Right ventricle myocardium superior (tissue), 1 donor: Measurements from ENCODE around the gene CPS1. TPM values are rescaled to one million over a fixed set of nuclear protein-coding genes. Genes with fewer than 3 reads are reported as not detected.

Source experiments
- ATAC-seq: fragments of 200-7000 bp; cut with Tn5 transposase; one replicate; pipeline ENCODE4 v1.9.1; 2020; ENCODE audit warnings: mild to moderate bottlenecking; ENCODE audit not compliant: poor library complexity
- DNase-seq: peaks from one replicate; pipeline ENCODE4 v3.0.0-alpha.2; 2020
- intact Hi-C: fragments of 100-400 bp; cut with DNase I; formaldehyde crosslinking; loops from one replicate; pipeline ENCODE4 v1.11.2; 2022
- total RNA-seq: library from RNA; stranded (reverse); fragmentation: NEBNext Ultra II Directional; extraction: Animal tissue kit (Norgen Biotek cat#: 25700); gene quantifications from one replicate; pipeline ENCODE4 v1.2.1, GENCODE V29; 2021
- donor health status: DM: no; HTN: yes; CAD: no; lungs with severe emphysema.

CPS1 gene
- total RNA-seq, 1 donor from 2014 or later: 3.0 TPM

GRCh38 chr2:210591663-210592062, 35.3 kb downstream of the CPS1 start:
- intact Hi-C loops: no loop called here
- ATAC-seq (no peak), DNase-seq (no peak)

- DNase-seq (no peak), ATAC-seq (no peak)
- intact Hi-C loops: no loop called here
These were observed 36.3 kb downstream of the CPS1 start for GRCh38 chr2:210592726-210593125.

GRCh38 chr2:210593166-210593565, 36.8 kb downstream of the CPS1 start:
- intact Hi-C loops: no loop called here
- DNase-seq (no peak), ATAC-seq (no peak)

GRCh38 chr2:210598219-210598618, 41.8 kb downstream of the CPS1 start:
- no peak for ATAC-seq
- no peak for DNase-seq
- intact Hi-C loops: no loop called here

DNA sequence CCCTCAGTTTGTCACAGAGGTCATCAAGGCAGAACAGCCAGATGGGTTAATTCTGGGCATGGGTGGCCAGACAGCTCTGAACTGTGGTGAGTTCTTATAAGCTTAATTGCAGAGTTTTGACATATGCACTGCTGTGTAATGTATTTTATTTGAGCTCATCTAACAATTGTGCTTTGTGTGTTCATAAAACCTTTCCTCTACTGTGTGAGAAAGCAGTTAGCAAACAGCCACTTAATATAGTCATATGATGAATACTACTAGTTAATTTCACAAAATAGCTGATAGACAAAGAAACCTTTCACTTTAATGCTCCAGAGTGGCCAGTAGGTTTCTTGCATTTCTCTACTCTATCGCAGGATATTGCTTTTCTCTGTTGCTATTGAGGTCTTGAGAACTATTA, 43.1 kb downstream of the CPS1 start:
- ATAC-seq: no peak
- intact Hi-C loops: no loop called here
- no peak for DNase-seq

- intact Hi-C loops: no loop called here
- ATAC-seq (no peak), DNase-seq (no peak)
These were observed 48.3 kb downstream of the CPS1 start for GRCh38 chr2:210604666-210605065.

DNA sequence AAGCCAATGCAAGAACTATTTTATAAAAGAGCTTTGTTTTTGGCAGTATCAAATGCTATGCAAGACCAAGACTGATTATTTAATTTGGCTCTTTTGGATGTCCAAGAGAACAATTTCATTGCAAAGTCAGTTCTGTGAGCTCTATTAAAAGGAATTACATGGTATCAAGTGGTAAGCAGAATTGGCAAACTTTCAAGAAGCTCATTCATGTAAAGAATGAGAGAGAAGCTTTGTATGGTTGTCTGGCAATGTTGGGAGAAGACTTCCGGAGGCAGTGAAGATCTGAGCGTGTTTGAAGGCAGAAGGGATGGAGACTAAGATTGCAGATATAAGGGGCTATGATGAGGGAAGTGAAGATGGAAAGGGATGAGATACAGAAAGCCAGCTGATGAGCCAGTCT, 49.6 kb downstream of the CPS1 start:
- intact Hi-C loops: no loop called here
- no peak for DNase-seq
- no peak for ATAC-seq

DNA sequence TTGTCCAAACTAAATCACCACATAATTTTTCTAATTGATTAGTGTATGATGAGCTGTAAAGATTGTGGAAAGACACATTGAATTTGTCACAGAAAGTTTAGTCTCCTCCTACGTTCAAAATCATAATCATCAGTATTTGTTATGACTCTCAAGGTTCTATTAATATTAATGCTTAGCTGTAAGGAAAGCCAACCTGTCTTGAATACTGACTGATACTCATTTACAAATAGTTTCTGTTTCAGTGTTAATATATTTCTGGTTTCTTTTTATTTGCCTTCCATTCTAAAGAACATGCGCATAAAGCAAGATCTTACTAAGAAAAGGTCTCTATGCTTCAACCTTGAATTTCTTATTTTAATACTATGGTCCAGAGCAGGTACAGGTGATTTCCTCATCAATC, 55.1 kb downstream of the CPS1 start:
- intact Hi-C loops: loop anchor here (5.0 to 10.0 kb wide), 2 partner anchors 174 to 543 kb away; no protein-coding TSS in a partner anchor
- no peak for ATAC-seq
- DNase-seq: no peak

DNA sequence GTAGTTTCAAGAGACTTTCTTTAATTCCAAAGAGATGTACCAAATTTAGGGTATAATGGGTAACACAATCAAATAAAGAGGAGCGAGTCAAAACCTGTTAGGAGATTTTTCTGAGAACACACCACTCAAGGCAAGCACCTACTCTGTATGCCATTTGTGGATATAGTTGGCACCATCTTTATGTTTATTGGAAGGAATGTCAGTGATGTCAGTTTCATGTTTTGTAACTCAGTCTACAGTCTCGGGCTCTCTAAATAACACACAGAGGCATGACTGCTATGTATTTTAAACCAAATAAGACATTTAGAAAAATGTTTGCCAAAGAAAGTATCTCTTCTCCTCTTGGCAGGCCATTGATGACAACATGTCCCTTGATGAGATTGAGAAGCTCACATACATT, 59.7 kb downstream of the CPS1 start:
- ATAC-seq (no peak), DNase-seq (no peak)
- intact Hi-C loops: loop anchor here (10.0 kb wide), 1 partner anchor 539 kb away; no protein-coding TSS in a partner anchor

- ATAC-seq (no peak), DNase-seq (no peak)
- intact Hi-C loops: loop anchor here (10.0 kb wide), 1 partner anchor 537 kb away; no protein-coding TSS in a partner anchor
These were observed 60.9 kb downstream of the CPS1 start for GRCh38 chr2:210617318-210617717.

- ATAC-seq (no peak), DNase-seq (no peak)
- intact Hi-C loops: loop anchor here (10.0 kb wide), 1 partner anchor 537 kb away; no protein-coding TSS in a partner anchor
These were observed 61.4 kb downstream of the CPS1 start for GRCh38 chr2:210617732-210618330.

- intact Hi-C loops: no loop called here
- DNase-seq: no peak
- ATAC-seq: no peak
These were observed 64.1 kb downstream of the CPS1 start for GRCh38 chr2:210620456-210620855.

- no peak for ATAC-seq
- DNase-seq: no peak
- intact Hi-C loops: no loop called here
These were observed 67.1 kb downstream of the CPS1 start for GRCh38 chr2:210623506-210623905.

DNA sequence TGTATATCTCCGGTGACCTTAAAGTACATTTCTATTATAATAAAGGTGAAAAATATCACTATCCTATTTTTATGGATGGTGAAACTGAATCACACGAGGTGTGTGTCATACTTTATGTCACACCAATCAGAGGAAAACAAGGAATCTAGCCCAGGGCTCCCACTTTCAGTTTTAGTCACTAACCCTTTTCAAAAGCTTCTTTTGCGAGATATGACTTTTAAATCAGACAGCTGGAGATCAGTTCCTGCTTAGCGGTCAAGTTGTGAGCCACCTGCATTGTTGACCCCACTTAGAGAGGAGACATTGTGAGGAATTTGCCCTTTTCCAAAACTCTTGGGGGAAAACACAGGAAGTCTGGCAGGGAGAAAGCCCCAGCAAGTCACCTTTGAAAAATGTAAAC, 70.5 kb downstream of the CPS1 start:
- intact Hi-C loops: no loop called here
- DNase-seq (no peak), ATAC-seq (no peak)

DNA sequence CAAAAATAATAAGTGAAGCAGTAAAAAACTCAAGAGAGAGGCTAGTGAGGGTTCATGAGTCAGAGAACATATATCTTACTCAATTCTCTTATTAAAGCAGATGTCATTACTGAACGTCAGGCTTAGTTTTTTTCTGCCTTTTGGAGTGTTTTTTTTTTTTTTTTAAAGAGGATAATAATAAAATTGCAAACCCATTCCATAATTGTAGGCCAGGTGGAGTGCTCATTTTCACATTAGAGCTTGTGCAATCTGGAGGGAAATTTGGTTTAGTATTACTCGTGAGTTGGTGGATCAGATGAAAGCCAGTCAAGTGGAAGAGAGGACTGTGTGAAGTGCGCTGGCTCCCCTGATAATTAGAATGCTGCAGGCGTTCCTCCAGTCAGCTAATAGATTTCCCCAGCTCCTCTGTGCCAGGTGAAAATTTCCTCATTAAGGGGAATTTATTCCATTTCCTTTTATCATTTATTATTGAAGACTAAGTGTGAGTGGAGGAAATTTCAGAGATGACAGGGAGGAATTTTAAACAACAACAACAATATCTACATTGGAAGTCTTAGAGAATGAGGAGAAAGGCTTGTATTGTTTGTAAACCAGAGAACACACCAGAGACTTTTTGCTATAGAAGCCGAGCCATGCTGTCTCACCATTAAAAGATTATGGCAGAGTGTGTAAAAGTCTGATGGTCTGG, 74.6 kb downstream of the CPS1 start:
- ATAC-seq: no peak
- intact Hi-C loops: no loop called here
- DNase-seq: no peak

GRCh38 chr2:210633699-210634098, 77.3 kb downstream of the CPS1 start:
- DNase-seq: no peak
- intact Hi-C loops: no loop called here
- no peak for ATAC-seq

GRCh38 chr2:210635257-210635656, 78.9 kb downstream of the CPS1 start:
- DNase-seq: no peak
- no peak for ATAC-seq
- intact Hi-C loops: no loop called here

DNA sequence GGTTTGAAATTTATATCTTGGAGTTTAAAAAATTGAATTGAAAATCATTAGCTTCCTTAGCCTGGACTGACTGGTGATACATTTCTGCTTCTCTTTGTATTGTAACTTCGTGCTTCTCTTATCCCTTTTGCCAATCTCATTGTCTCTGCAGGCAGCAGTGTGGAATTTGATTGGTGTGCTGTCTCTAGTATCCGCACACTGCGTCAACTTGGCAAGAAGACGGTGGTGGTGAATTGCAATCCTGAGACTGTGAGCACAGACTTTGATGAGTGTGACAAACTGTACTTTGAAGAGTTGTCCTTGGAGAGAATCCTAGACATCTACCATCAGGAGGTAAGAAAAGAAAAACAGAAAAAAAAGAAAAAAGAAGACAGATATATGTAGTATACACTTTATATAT, 85.9 kb downstream of the CPS1 start:
- intact Hi-C loops: no loop called here
- DNase-seq (no peak), ATAC-seq (no peak)

GRCh38 chr2:210647151-210647550, 90.8 kb downstream of the CPS1 start:
- DNase-seq (no peak), ATAC-seq (no peak)
- intact Hi-C loops: no loop called here

GRCh38 chr2:210654091-210654490, 97.7 kb downstream of the CPS1 start:
- ATAC-seq (no peak), DNase-seq (no peak)
- intact Hi-C loops: no loop called here
